OCI-LY3 (cell line): Measurements from ENCODE around the gene CLIP4.

ENCODE experiments used
- CTCF ChIP-seq: fragments of 200-600, 300-600 bp; sonication (generic); IDR thresholded peaks from 2 replicates; pipeline ENCODE4 v1.5.1; 2014; ENCODE audit warnings: antibody characterized with exemption, low read length, low read depth
- EZH2phosphoT487 ChIP-seq: fragments of 200-600 bp; shearing (Covaris generic); IDR thresholded peaks from 2 replicates; pipeline ENCODE4 v1.6.1; 2018; ENCODE audit warnings: antibody characterized with exemption, mixed run types, low read depth

GRCh38 chr2:29070526-29070925 lies 44.7 kb upstream of the CLIP4 start:
- TF ChIP-seq CTCF: no peak
- TF ChIP-seq EZH2phosphoT487: no peak
